Fibroblast of skin of abdomen (primary cell): ENCODE measurements around the gene WT1.

Experiments
- DNase-seq: peaks from one replicate; pipeline ENCODE4 v3.0.0-alpha.2; 2013

Gene WT1

DNA sequence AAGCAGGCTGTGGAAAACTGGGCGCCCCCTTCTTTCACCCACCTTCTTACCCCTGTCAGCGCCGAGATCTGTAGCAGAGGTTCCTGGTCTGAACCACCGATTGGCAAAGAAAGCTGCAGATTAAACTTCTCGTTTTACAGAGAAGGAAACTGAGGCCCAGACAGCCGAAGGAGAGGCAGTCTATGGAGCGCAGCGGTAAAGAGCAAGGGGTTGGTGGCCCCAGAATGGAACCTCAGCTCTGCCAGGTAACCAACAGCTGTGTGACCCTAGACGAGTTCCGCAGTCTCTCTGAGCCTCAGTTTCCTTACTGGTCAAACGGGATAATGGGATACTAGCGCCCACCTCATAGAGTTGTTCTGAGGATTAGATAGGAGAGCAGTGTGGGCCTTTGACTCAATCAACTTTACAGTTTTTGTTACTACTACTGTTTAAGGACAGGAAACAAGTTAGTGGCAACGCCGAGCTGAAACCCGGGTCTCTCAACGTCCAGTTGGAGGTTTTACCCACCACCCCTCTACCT, 3.1 kb upstream of the WT1 start:
- no peak for DNase-seq

DNA sequence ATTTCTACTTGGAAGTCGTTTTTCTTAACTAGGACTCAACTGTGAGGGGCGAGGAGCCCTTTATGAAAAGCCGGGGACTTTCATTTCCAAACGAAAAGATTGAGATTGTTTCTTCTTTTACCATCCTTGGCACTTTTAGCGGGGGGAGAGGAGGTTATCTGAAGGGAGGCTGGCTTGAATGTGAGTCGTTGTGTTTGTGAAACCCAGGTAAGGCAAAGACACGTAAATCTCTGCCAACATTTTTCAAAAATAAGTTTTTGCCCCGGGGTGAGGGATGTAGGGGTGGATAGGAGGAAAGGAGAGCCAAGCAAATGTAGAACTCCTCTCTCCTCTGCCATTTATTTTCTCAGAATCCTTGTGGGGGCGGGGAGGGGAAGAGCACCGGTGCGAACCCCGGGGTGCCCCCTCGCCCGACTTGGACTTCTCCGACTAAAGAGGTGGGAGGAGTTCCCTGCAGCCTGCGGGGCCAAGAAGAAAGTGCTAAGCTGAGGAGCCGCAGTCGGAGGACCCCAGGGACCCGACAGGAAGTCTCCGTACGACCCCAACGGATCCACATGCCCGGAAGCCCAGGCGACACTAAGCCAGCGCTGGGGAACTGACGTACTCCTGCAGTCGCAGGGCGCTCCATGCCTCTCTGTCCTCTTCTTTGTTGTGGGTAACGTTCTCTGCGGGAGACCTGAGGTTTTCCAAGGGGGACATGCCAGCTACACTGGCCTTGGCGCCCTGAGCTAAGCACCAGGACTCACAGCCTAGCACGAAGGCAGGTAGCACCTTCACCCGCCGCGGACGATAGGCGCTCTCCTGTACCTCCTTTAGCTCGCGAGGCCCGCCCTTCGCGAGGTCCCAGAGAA, 2.4 kb upstream of the WT1 start:
- DNase-seq = no peak

DNA sequence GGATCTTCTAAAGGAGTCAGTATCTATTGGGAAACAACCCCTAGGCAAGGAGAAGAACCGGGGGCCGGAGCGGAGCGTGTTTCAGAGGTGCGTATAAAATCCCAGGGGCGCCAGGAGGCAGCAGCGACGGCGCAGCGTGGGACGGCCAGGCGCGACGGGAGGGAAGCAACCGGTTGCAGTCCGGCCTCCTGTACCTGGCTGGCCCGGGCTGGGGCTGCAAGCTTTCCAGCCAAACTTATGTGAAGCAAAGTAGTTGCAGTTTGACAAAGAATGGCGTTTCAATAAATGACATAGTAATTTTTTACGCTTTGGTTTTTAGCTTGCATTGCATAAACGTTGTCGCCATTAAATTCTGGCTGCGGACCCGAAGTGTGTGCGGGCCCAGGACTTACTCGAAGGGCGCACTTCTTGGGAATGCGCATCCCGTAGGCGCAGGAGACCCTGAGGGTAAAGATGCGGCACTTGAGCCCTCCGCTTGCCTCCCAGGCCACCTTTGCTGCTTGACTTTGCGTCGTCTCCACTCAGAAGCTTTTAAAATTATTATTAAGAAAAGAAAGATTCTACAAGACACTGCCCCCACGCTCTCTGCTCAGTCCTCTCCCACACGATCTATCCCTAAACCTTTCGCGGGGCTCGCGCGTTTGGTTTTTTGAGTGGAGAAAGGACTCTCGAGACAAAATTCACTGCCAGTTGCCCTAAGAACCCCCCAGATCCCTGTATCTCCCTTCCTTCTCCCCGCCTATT, 1.6 kb upstream of the WT1 start:
- no peak for DNase-seq

GRCh38 chr11:32435942-32436750, 807 bp upstream of the WT1 start:
- DNase-seq = no peak

- DNase-seq = no peak
These were observed 223 bp downstream of the WT1 start for GRCh38 chr11:32435152-32435480.

- DNase-seq = no peak
These were observed 785 bp downstream of the WT1 start for GRCh38 chr11:32434356-32435151.

DNA sequence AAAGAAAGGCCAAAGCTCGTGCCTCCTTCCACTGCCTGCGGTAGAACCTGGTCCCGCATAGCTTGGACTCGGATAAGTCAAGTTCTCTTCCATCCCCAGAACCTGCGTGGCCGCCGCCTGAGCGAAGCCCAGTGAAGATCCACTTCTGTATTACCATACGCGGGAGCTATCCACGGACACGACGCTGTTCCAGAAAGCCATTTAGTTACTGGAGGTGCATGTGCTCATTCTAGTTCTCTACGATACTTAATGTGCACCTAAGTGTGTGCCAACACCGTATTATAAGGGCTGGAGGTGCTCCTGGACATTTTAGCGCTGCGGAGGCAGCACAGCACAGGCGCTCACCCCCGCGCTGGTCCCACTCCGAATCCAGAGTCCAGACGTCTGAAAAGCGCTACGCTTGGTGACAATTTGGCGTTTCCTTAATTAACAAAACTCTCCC, 1.4 kb downstream of the WT1 start:
- DNase-seq = no peak

- no peak for DNase-seq
These were observed 2.0 kb downstream of the WT1 start for GRCh38 chr11:32433101-32433913.

- no peak for DNase-seq
These were observed 2.8 kb downstream of the WT1 start for GRCh38 chr11:32432565-32432964.

GRCh38 chr11:32430568-32431381, 4.6 kb downstream of the WT1 start:
- DNase-seq = no peak

- DNase-seq = no peak
These were observed 5.9 kb downstream of the WT1 start for GRCh38 chr11:32429477-32429876.

GRCh38 chr11:32428665-32429303, 6.6 kb downstream of the WT1 start:
- DNase-seq = no peak

DNA sequence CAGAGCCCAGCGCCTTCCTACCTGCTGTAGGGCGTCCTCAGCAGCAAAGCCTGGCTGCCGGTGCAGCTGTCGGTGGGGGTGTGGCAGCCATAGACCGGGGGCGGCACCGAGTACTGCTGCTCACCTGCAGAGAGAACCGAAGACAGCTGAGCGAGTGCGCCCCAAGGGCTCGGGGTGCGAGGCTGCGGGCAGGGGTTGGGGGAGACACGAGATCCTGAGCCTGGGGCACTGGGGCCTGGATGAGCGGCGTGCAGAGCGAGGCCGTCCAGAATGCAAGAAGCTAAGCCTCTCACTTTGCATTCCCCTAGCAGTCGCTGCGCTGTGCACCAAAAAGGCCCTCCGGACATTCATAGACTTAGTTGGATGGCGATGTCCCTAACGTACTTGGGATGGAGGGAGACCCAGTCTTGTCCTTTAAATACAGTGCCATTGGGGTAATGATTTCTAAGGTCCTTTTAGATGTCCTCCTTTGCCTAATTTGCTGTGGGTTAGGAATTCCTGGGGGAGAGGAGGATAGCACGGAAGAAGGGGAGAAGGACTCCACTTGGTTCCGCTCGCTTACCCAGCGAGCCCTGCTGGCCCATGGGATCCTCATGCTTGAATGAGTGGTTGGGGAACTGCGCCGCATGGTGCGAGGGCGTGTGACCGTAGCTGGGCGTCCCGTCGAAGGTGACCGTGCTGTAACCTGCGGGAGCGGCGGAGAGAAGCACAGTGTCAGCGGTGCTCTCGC, 7.2 kb downstream of the WT1 start:
- no peak for DNase-seq

- DNase-seq = no peak
These were observed 7.8 kb downstream of the WT1 start for GRCh38 chr11:32427616-32427934.

DNA sequence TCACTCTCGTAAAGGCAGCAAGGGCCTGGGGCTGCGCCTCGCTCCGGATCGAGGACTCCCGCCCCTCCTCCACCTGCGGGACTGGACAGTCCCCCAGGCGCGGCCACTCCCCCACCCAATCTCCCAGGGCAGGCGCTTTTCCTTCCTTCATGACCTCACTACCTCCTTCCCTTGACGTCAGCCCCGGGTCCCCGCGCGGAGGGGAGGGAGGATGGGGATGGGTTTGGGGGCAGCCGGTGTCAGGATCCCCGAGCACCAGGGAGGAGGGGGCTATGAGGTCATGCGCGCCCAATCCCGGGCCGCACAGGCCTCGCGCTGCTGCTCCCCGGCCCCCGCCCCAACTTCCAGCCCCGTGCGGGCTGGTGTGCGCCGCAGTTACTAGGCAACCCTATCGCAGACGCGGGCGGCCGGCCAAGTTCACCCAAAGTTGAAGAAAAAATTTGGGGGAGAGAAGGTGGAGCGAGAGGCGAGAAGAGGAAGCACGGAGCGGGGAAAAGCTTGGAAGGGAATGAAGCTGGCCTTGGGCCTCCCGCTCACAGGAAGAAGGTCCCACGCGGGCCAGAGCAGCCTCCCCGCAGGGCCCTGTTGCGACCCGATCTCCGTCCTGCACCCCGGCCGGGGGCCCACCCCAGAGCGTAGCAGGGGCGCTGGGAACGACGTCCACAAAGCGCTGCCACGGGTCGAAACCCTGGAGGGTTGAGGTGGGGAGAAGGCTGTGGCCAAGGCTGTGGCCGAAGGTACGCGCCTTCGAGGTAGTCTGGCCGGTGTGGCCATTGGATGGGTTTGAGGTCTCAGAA, 8.3 kb downstream of the WT1 start:
- DNase-seq = no peak

DNA sequence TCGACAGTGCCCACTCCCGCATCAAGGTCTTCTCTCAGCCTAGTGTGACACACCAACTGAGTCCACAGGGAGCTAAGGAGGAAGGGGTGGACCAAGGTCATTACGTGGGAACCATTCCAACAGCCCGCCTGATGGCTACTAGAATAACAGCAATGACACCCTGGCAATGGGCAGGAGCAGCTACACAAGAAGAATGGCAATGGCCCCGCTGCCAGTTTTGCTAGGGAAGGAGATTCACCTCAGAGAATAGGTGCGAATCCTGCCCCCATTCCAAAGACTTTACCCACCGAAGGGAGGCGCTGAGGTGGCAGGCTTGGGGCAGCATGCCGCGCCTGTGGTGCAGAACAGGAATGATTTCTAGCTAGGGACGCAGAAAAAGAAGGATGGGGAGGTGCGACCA, 9.1 kb downstream of the WT1 start:
- DNase-seq = no peak

- no peak for DNase-seq
These were observed 9.6 kb downstream of the WT1 start for GRCh38 chr11:32425761-32426160.

DNA sequence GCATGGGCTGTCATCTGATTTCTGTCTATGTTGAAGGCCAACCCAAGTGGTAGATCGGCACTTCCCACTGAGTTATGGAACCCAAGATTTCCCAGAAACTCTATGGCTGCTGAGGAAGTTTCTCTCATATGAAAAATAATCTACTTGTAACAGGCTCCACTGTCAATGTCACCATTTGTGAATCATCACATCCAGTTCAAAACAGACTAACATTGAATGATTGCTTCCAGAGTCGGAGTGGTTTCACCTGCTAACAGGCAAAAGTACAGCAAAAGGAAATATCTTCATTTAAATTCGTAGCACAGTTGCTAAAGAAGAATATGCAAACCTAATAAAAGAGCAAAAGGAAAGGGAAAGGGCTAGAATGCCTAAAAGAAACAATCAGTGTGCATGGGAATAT, 12.8 kb downstream of the WT1 start:
- DNase-seq = no peak
